Loucy (cell line): Measurements from ENCODE around the gene RPL27A.

Source experiments
- EZH2phosphoT487 ChIP-seq: fragments of 200-600 bp; IDR thresholded peaks from 2 replicates; pipeline ENCODE4 v1.6.1; 2018; ENCODE audit warnings: antibody characterized with exemption, mild to moderate bottlenecking, moderate library complexity, borderline replicate concordance
- TF ChIP-seq, protein P1 (sequence below): fragments of 200-600 bp; sonication (generic); conservative IDR thresholded peaks from 2 replicates; pipeline ENCODE4 v1.5.1; 2014; ENCODE audit warnings: mild to moderate bottlenecking, antibody characterized with exemption, low read length

DNA sequence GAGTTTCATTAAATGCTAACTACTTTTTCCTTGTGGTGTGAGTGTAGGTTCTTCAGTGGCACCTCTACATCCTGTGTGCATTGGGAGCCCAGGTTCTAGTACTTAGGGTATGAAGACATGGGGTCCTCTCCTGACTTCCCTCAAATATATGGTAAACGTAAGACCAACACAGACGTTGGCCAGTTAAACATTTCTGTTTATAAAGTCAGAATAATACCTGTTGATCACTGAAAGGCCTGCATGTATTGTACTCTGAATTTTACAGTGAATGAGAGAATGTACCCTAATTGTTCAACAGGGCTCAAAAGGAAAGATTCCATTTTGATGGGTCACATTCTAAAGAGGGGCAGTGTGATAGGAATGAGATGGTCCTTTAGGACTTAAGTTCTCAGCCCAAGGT is 3.2 kb downstream of the RPL27A start:
- TF ChIP-seq, protein P1, sequence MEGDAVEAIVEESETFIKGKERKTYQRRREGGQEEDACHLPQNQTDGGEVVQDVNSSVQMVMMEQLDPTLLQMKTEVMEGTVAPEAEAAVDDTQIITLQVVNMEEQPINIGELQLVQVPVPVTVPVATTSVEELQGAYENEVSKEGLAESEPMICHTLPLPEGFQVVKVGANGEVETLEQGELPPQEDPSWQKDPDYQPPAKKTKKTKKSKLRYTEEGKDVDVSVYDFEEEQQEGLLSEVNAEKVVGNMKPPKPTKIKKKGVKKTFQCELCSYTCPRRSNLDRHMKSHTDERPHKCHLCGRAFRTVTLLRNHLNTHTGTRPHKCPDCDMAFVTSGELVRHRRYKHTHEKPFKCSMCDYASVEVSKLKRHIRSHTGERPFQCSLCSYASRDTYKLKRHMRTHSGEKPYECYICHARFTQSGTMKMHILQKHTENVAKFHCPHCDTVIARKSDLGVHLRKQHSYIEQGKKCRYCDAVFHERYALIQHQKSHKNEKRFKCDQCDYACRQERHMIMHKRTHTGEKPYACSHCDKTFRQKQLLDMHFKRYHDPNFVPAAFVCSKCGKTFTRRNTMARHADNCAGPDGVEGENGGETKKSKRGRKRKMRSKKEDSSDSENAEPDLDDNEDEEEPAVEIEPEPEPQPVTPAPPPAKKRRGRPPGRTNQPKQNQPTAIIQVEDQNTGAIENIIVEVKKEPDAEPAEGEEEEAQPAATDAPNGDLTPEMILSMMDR, result no peak
- no peak for TF ChIP-seq EZH2phosphoT487
